ENCODE results near the gene SFXN5. TPM values are rescaled to one million over a fixed set of nuclear protein-coding genes. Genes with fewer than 3 reads are reported as not detected.

Gene SFXN5
- polyA plus RNA-seq, 1 donor from 2014 or later, result 5.8 TPM

DNA sequence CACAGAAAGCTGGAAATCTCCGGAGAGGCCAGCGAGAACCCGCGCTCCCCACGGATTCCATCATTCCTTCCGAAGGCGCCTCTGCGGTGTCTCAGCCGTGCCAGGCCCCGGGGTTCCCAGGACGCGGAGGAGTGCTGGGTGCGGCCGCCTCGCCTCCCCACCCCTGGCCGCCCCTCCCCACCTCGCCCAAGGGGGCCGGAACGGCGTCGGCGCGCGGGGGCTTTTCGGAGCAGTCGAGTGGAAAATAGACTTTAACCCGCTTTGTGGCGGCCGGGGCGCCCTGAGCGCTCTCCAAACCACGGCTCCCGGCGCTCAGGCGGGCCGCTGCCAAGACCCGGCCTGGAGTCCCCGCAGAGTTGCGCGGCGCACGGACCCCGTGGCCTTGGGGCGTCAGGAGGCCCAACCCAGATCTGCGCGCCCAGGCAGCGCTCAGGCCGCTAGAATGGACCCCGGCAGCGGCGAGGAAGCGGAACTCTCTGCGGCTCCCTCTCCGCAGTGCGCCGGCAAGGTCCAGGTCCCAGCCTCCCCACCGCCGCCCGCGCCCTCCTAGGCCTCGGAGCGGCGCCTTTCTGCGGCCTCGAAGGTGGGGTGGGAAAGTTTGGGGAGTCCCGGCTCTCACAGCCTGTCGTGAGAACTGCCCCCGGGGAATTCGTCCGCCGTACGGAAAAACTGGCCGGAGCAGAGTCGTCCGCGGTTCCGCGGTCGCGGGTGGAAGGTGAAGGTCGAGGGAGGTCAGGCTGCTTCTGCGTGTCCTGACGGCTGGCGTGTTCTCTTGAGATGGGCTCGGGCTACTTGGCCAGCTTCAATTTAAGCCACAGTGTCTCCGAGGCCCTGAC, 155.4 kb downstream of the SFXN5 start:
- Histone ChIP-seq H3K4me3 (ENCODE audit: low read length) (peak overlapping the region; percentile 67), H3K27ac (ENCODE audit: low read length) (no peak overlapping the region), H2AFZ (ENCODE audit: low read depth, low read length) (no peak overlapping the region), H3K9me3 (ENCODE audit: low read length) (no peaks in the 10 kb centered on the region), H3K79me2 (replicated peaks; ENCODE audit: insufficient read depth, low read length) (peaks cover 8% of the 10 kb centered on the region), H3K27me3 (ENCODE audit: insufficient read depth, low read depth, low read length) (peaks cover 91% of the 10 kb centered on the region), H3K9ac (ENCODE audit: low read length) (peak overlapping the region; percentile 16), H3F3A (ENCODE audit: insufficient read depth, low read length, poor library complexity, severe bottlenecking) (no peaks in the 10 kb centered on the region), H3K4me2 (ENCODE audit: low read length) (no peak overlapping the region), H3K36me3 (ENCODE audit: insufficient read depth, low read length) (no peaks in the 10 kb centered on the region), H3K9me2 (ENCODE audit: insufficient read depth, low read length) (no peaks in the 10 kb centered on the region), H4K20me1 (ENCODE audit: insufficient read depth) (no peaks in the 10 kb centered on the region)
- TF ChIP-seq EZH2 (IDR thresholded peaks at IDR 0.05; ENCODE audit: borderline replicate concordance, insufficient read depth, low read length, poor library complexity, severe bottlenecking), result peak; percentile 43
- TF ChIP-seq, protein P1, sequence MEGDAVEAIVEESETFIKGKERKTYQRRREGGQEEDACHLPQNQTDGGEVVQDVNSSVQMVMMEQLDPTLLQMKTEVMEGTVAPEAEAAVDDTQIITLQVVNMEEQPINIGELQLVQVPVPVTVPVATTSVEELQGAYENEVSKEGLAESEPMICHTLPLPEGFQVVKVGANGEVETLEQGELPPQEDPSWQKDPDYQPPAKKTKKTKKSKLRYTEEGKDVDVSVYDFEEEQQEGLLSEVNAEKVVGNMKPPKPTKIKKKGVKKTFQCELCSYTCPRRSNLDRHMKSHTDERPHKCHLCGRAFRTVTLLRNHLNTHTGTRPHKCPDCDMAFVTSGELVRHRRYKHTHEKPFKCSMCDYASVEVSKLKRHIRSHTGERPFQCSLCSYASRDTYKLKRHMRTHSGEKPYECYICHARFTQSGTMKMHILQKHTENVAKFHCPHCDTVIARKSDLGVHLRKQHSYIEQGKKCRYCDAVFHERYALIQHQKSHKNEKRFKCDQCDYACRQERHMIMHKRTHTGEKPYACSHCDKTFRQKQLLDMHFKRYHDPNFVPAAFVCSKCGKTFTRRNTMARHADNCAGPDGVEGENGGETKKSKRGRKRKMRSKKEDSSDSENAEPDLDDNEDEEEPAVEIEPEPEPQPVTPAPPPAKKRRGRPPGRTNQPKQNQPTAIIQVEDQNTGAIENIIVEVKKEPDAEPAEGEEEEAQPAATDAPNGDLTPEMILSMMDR (IDR thresholded peaks at IDR 0.05; ENCODE audit: poor library complexity, severe bottlenecking), result no peak

DNA sequence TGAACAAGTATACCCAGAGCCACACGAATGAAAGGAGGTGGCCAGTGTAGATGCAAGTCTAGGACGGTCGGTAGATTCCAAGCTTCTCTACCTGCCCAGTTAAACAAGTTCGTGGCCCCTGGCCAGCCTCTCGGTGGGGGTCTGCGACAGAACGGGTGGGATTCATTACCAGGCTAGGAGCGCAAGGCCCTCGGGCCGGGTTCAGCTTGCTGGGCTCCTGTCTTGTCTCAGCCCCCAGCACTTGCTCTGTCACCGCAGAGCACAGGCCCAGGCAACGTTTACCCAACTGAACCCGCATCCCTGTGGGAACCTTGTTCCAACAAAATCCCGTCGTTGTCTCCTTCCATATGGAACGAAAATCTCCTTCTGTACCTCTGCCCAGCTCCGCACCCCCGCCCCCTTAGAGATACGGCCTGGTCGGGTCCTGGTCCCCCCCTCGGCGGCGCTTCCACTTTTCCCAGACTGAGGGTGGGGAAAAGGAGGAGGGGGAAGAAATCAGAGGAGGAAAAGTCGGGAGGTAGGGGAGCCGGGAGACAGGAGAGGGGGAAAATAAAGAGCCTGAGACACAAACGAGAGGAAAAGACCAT, 156.1 kb downstream of the SFXN5 start:
- H3K4me2 ChIP-seq (ENCODE audit: low read length), result no peak overlapping the region
- no peaks in the 10 kb centered on the region for H4K20me1 ChIP-seq (ENCODE audit: insufficient read depth)
- peaks cover 8% of the 10 kb centered on the region for H3K79me2 ChIP-seq (replicated peaks; ENCODE audit: insufficient read depth, low read length)
- no peaks in the 10 kb centered on the region for H3K9me2 ChIP-seq (ENCODE audit: insufficient read depth, low read length)
- H3K9ac ChIP-seq (ENCODE audit: low read length), result peak overlapping the region; percentile 16
- H3K9me3 ChIP-seq (ENCODE audit: low read length), result no peaks in the 10 kb centered on the region
- no peaks in the 10 kb centered on the region for H3F3A ChIP-seq (ENCODE audit: insufficient read depth, low read length, poor library complexity, severe bottlenecking)
- H3K36me3 ChIP-seq (ENCODE audit: insufficient read depth, low read length), result no peaks in the 10 kb centered on the region
- H2AFZ ChIP-seq (ENCODE audit: low read depth, low read length), result no peak overlapping the region
- H3K27ac ChIP-seq (ENCODE audit: low read length), result no peak overlapping the region
- TF ChIP-seq RAD21 (conservative IDR thresholded peaks at IDR 0.05) (no peak), MXI1 (conservative IDR thresholded peaks at IDR 0.05; ENCODE audit: poor library complexity, severe bottlenecking) (no peak), EP300 (conservative IDR thresholded peaks at IDR 0.05; ENCODE audit: poor library complexity, severe bottlenecking) (no peak), POLR2AphosphoS5 (IDR thresholded peaks at IDR 0.05) (no peak), EZH2 (IDR thresholded peaks at IDR 0.05; ENCODE audit: borderline replicate concordance, insufficient read depth, low read length, poor library complexity, severe bottlenecking) (no peak), TAF1 (IDR thresholded peaks at IDR 0.05; ENCODE audit: low read depth) (no peak), SMC3 (conservative IDR thresholded peaks at IDR 0.05; ENCODE audit: poor library complexity) (no peak)
- TF ChIP-seq, protein P1 (IDR thresholded peaks at IDR 0.05; ENCODE audit: poor library complexity, severe bottlenecking), result no peak
- TF ChIP-seq, protein P2, sequence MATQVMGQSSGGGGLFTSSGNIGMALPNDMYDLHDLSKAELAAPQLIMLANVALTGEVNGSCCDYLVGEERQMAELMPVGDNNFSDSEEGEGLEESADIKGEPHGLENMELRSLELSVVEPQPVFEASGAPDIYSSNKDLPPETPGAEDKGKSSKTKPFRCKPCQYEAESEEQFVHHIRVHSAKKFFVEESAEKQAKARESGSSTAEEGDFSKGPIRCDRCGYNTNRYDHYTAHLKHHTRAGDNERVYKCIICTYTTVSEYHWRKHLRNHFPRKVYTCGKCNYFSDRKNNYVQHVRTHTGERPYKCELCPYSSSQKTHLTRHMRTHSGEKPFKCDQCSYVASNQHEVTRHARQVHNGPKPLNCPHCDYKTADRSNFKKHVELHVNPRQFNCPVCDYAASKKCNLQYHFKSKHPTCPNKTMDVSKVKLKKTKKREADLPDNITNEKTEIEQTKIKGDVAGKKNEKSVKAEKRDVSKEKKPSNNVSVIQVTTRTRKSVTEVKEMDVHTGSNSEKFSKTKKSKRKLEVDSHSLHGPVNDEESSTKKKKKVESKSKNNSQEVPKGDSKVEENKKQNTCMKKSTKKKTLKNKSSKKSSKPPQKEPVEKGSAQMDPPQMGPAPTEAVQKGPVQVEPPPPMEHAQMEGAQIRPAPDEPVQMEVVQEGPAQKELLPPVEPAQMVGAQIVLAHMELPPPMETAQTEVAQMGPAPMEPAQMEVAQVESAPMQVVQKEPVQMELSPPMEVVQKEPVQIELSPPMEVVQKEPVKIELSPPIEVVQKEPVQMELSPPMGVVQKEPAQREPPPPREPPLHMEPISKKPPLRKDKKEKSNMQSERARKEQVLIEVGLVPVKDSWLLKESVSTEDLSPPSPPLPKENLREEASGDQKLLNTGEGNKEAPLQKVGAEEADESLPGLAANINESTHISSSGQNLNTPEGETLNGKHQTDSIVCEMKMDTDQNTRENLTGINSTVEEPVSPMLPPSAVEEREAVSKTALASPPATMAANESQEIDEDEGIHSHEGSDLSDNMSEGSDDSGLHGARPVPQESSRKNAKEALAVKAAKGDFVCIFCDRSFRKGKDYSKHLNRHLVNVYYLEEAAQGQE (IDR thresholded peaks at IDR 0.05; ENCODE audit: borderline replicate concordance), result no peak
- peak overlapping the region; percentile 67 for H3K4me3 ChIP-seq (ENCODE audit: low read length)
- H3K27me3 ChIP-seq (ENCODE audit: insufficient read depth, low read depth, low read length), result peaks cover 83% of the 10 kb centered on the region

Measured in neural cell (in vitro differentiated cells).